Fibroblast of skin of right quadriceps (primary cell): Measurements from ENCODE around the gene SHC3.

Experiments
- DNase-seq: peaks from one replicate; pipeline ENCODE4 v3.0.0-alpha.2; 2013

Gene SHC3

GRCh38 chr9:88975966-88976889, 202.4 kb downstream of the SHC3 start:
- DNase-seq, result no peak

GRCh38 chr9:88974641-88975040, 204.0 kb downstream of the SHC3 start:
- no peak for DNase-seq

GRCh38 chr9:88973281-88974045, 205.2 kb downstream of the SHC3 start:
- DNase-seq, result no peak

- DNase-seq, result no peak
These were observed 206.2 kb downstream of the SHC3 start for GRCh38 chr9:88972401-88972800.

- no peak for DNase-seq
These were observed 207.3 kb downstream of the SHC3 start for GRCh38 chr9:88971131-88971960.

- no peak for DNase-seq
These were observed 208.8 kb downstream of the SHC3 start for GRCh38 chr9:88969646-88970373.

- DNase-seq, result no peak
These were observed 209.8 kb downstream of the SHC3 start for GRCh38 chr9:88968799-88969198.

- DNase-seq, result no peak
These were observed 211.5 kb downstream of the SHC3 start for GRCh38 chr9:88966894-88967676.

GRCh38 chr9:88965473-88965872, 213.1 kb downstream of the SHC3 start:
- no peak for DNase-seq

GRCh38 chr9:88960632-88961031, 218.0 kb downstream of the SHC3 start:
- no peak for DNase-seq

- DNase-seq, result no peak
These were observed 218.7 kb downstream of the SHC3 start for GRCh38 chr9:88959727-88960469.

GRCh38 chr9:88957526-88957925, 221.1 kb downstream of the SHC3 start:
- no peak for DNase-seq
